ENCODE measurements around the gene WDHD1. TPM values are rescaled to one million over a fixed set of nuclear protein-coding genes. Genes with fewer than 3 reads are reported as not detected.

Gene WDHD1
- total and polyA plus RNA-seq, 2 of the 8 experiments (the other 6 are each of a cell fraction or from before 2014, with no cell fraction given), result 17.8 to 87.9 TPM

- TF ChIP-seq SIN3A (conservative IDR thresholded peaks at IDR 0.05 in 1 of 2, IDR thresholded peaks at IDR 0.05 in 1 of 2; ENCODE audit: low read depth in 1 of 2, low read length in 2 of 2), result no peak
- no peak for TF ChIP-seq POLR2AphosphoS5 (IDR thresholded peaks at IDR 0.05; ENCODE audit: low read depth, low read length)
- no peak for TF ChIP-seq KDM5A (IDR thresholded peaks at IDR 0.05; ENCODE audit: low read length)
Measured at GRCh38 chr14:54935958-54936357, 90.9 kb downstream of the WDHD1 start (continued).

All from H1 (cell line).